ENCODE results near the gene BPIFA2. TPM values are rescaled to one million over a fixed set of nuclear protein-coding genes. Genes with fewer than 3 reads are reported as not detected.

BPIFA2 gene
- total RNA-seq, 2 experiments from 2014 or later: not detected

- DNase-seq: no peak
- no peak overlapping the region for H3K27ac Mint-ChIP-seq
- no peaks in the 10 kb centered on the region for H3K4me1 Mint-ChIP-seq
- POLR2A ChIA-PET: no interaction called here
- no peak overlapping the region for H3K4me3 Mint-ChIP-seq
- H3K36me3 Mint-ChIP-seq: no peaks in the 10 kb centered on the region
- no peak for ATAC-seq (ENCODE audit: low read depth)
- peaks cover 14% of the 10 kb centered on the region for H3K27me3 Mint-ChIP-seq
- H3K9me3 Mint-ChIP-seq: no peaks in the 10 kb centered on the region
Measured at GRCh38 chr20:33191955-33192354, 24.0 kb downstream of the BPIFA2 start.

- DNase-seq (no peak), ATAC-seq (ENCODE audit: low read depth) (no peak)
- Mint-ChIP-seq H3K4me3 (no peak overlapping the region), H3K4me1 (no peaks in the 10 kb centered on the region), H3K36me3 (no peaks in the 10 kb centered on the region), H3K9me3 (no peaks in the 10 kb centered on the region), H3K27ac (no peak overlapping the region), H3K27me3 (peaks cover 14% of the 10 kb centered on the region)
- POLR2A ChIA-PET: no interaction called here
Measured at GRCh38 chr20:33192912-33193501, 25.0 kb downstream of the BPIFA2 start.

- POLR2A ChIA-PET: no interaction called here
- no peak overlapping the region for H3K4me3 Mint-ChIP-seq
- H3K27me3 Mint-ChIP-seq: peaks cover 26% of the 10 kb centered on the region
- H3K27ac Mint-ChIP-seq: no peak overlapping the region
- peaks cover 2% of the 10 kb centered on the region for H3K4me1 Mint-ChIP-seq
- no peaks in the 10 kb centered on the region for H3K36me3 Mint-ChIP-seq
- no peaks in the 10 kb centered on the region for H3K9me3 Mint-ChIP-seq
- DNase-seq: no peak
- no peak for ATAC-seq (ENCODE audit: low read depth)
Measured at GRCh38 chr20:33199026-33199425, 31.1 kb downstream of the BPIFA2 start.

- DNase-seq (no peak), ATAC-seq (ENCODE audit: low read depth) (no peak)
- H3K4me1 Mint-ChIP-seq: peaks cover 2% of the 10 kb centered on the region
- H3K36me3 Mint-ChIP-seq: no peaks in the 10 kb centered on the region
- H3K4me3 Mint-ChIP-seq: no peak overlapping the region
- POLR2A ChIA-PET: no interaction called here
- H3K27me3 Mint-ChIP-seq: peaks cover 34% of the 10 kb centered on the region
- no peaks in the 10 kb centered on the region for H3K9me3 Mint-ChIP-seq
- no peak overlapping the region for H3K27ac Mint-ChIP-seq
Measured at GRCh38 chr20:33202451-33202850, 34.5 kb downstream of the BPIFA2 start.

GRCh38 chr20:33203444-33203843, 35.5 kb downstream of the BPIFA2 start:
- Mint-ChIP-seq H3K27me3 (peaks cover 37% of the 10 kb centered on the region), H3K9me3 (no peaks in the 10 kb centered on the region), H3K4me1 (no peaks in the 10 kb centered on the region), H3K27ac (no peak overlapping the region), H3K4me3 (no peak overlapping the region), H3K36me3 (no peaks in the 10 kb centered on the region)
- ATAC-seq (ENCODE audit: low read depth) (no peak), DNase-seq (no peak)
- POLR2A ChIA-PET: no interaction called here

GRCh38 chr20:33209789-33210188, 41.8 kb downstream of the BPIFA2 start:
- Mint-ChIP-seq H3K4me3 (no peak overlapping the region), H3K4me1 (peaks cover 2% of the 10 kb centered on the region), H3K27ac (no peak overlapping the region), H3K9me3 (no peaks in the 10 kb centered on the region), H3K27me3 (peaks cover 35% of the 10 kb centered on the region), H3K36me3 (no peaks in the 10 kb centered on the region)
- ATAC-seq (ENCODE audit: low read depth): peak; percentile 47
- peak; percentile 56 for DNase-seq
- POLR2A ChIA-PET: no interaction called here

GRCh38 chr20:33210371-33210770, 42.4 kb downstream of the BPIFA2 start:
- no peaks in the 10 kb centered on the region for H3K36me3 Mint-ChIP-seq
- H3K9me3 Mint-ChIP-seq: no peaks in the 10 kb centered on the region
- no peak overlapping the region for H3K27ac Mint-ChIP-seq
- H3K27me3 Mint-ChIP-seq: peaks cover 33% of the 10 kb centered on the region
- peaks cover 2% of the 10 kb centered on the region for H3K4me1 Mint-ChIP-seq
- POLR2A ChIA-PET: interaction anchor here (0.7 kb wide), 1 partner anchor 115 kb away, joined by 4 read pairs; no protein-coding TSS in a partner anchor
- ATAC-seq (ENCODE audit: low read depth): no peak
- no peak for DNase-seq
- no peak overlapping the region for H3K4me3 Mint-ChIP-seq

- Mint-ChIP-seq H3K4me3 (no peak overlapping the region), H3K4me1 (peaks cover 2% of the 10 kb centered on the region), H3K9me3 (no peaks in the 10 kb centered on the region), H3K36me3 (no peaks in the 10 kb centered on the region), H3K27me3 (peaks cover 34% of the 10 kb centered on the region), H3K27ac (no peak overlapping the region)
- POLR2A ChIA-PET: no interaction called here
- ATAC-seq (ENCODE audit: low read depth) (peak; percentile 42), DNase-seq (no peak)
Measured at GRCh38 chr20:33211817-33212424, 44.0 kb downstream of the BPIFA2 start.

GRCh38 chr20:33217052-33217451, 49.1 kb downstream of the BPIFA2 start, which contains the start of gene BPIFA3:
BPIFA3 (plus strand) TSS chr20:33217352; CDS start chr20:33217537, 185 bp downstream.
- no peaks in the 10 kb centered on the region for H3K4me1 Mint-ChIP-seq

GRCh38 chr20:33224399-33224798, 56.4 kb downstream of the BPIFA2 start:
- H3K4me3 Mint-ChIP-seq: no peak overlapping the region
- no peak overlapping the region for H3K27ac Mint-ChIP-seq
- peaks cover 7% of the 10 kb centered on the region for H3K4me1 Mint-ChIP-seq
- H3K9me3 Mint-ChIP-seq: peaks cover 2% of the 10 kb centered on the region
- POLR2A ChIA-PET: interaction anchor here (0.8 kb wide), 1 partner anchor 12 kb away, joined by 3 read pairs; no protein-coding TSS in a partner anchor
- peaks cover 2% of the 10 kb centered on the region for H3K36me3 Mint-ChIP-seq
- peaks cover 38% of the 10 kb centered on the region for H3K27me3 Mint-ChIP-seq
- no peak for DNase-seq
- ATAC-seq (ENCODE audit: low read depth): no peak

More at GRCh38 chr20:33217052-33217451, 49.1 kb downstream of the BPIFA2 start, which contains the start of gene BPIFA3:
- ATAC-seq (ENCODE audit: low read depth) (no peak), DNase-seq (no peak)
- no peaks in the 10 kb centered on the region for H3K36me3 Mint-ChIP-seq
- peaks cover 32% of the 10 kb centered on the region for H3K27me3 Mint-ChIP-seq
- H3K4me3 Mint-ChIP-seq: no peak within 1 kb of the TSS
- H3K27ac Mint-ChIP-seq: no peak within 1 kb of the TSS
- no peaks in the 10 kb centered on the region for H3K9me3 Mint-ChIP-seq
- POLR2A ChIA-PET: no interaction called here

- Mint-ChIP-seq H3K9me3 (peaks cover 2% of the 10 kb centered on the region), H3K27me3 (peaks cover 19% of the 10 kb centered on the region), H3K4me3 (peak overlapping the region; percentile 64), H3K36me3 (peaks cover 2% of the 10 kb centered on the region), H3K4me1 (peaks cover 38% of the 10 kb centered on the region), H3K27ac (peak overlapping the region; percentile 94)
- ATAC-seq (ENCODE audit: low read depth): peak; percentile 86
- POLR2A ChIA-PET: interaction anchor here (0.9 to 1.8 kb wide), 3 partner anchors 32 to 262 kb away, joined by 3 to 4 read pairs (median 3); no protein-coding TSS in a partner anchor
- peak; percentile 61 for DNase-seq
Measured at GRCh38 chr20:33229843-33230242, 61.9 kb downstream of the BPIFA2 start.

Other genes starting within 250 kb of the BPIFA2 start
- gene SUN5, start 163.7 kb upstream of the BPIFA2 start, total RNA-seq: not detected
- not detected for gene BPIFB2, start 160.5 kb upstream of the BPIFA2 start, total RNA-seq
- not detected for gene BPIFB6, start 136.5 kb upstream of the BPIFA2 start, total RNA-seq
- gene BPIFB3, start 114.3 kb upstream of the BPIFA2 start, total RNA-seq: not detected
- not detected for gene BPIFB4, start 88.5 kb upstream of the BPIFA2 start, total RNA-seq
- not detected for gene BPIFA3, start 49.2 kb downstream of the BPIFA2 start, total RNA-seq
- gene BPIFA1, start 67.8 kb downstream of the BPIFA2 start, total RNA-seq: not detected
- gene BPIFB1, start 115.1 kb downstream of the BPIFA2 start, total RNA-seq: not detected
- gene CDK5RAP1, start 233.4 kb downstream of the BPIFA2 start, total RNA-seq: 10 to 100 TPM; 40.0 to 41.5 TPM

Data from activated naive CD8-positive, alpha-beta T cell treated with anti-CD3 and anti-CD28 coated beads, Interleukin-2, amount 10 ng/mL, durations not matched to agents 7 days and 5 days (primary cell).